KOPT-K1 (cell line): ENCODE results near the gene CPT2.
"Not testable (repeated sequence)": the region's sequence is repeated elsewhere in the genome, so short reads cannot be mapped to it uniquely, and the experiment has no call there.

Source experiments
- H3K27ac ChIP-seq: fragments of 200-600 bp; sonication (generic); 2 replicates; pipeline ENCODE4 v1.5.1; 2016; ENCODE audit warnings: antibody characterized with exemption, mild to moderate bottlenecking, low read depth, low read length; ENCODE audit not compliant: poor library complexity, severe bottlenecking
- H3K36me3 ChIP-seq: fragments of 200-600 bp; sonication (generic); 2 replicates; pipeline ENCODE4 v1.5.1; 2017; ENCODE audit warnings: antibody characterized with exemption, mild to moderate bottlenecking, low read length, moderate library complexity; ENCODE audit not compliant: insufficient read depth
- H3K9me3 ChIP-seq: fragments of 200-600 bp; sonication (generic); 2 replicates; pipeline ENCODE4 v1.5.1; 2017; ENCODE audit warnings: antibody characterized with exemption, low read length, mild to moderate bottlenecking; ENCODE audit not compliant: insufficient read depth, poor library complexity, severe bottlenecking

The CPT2 gene

DNA sequence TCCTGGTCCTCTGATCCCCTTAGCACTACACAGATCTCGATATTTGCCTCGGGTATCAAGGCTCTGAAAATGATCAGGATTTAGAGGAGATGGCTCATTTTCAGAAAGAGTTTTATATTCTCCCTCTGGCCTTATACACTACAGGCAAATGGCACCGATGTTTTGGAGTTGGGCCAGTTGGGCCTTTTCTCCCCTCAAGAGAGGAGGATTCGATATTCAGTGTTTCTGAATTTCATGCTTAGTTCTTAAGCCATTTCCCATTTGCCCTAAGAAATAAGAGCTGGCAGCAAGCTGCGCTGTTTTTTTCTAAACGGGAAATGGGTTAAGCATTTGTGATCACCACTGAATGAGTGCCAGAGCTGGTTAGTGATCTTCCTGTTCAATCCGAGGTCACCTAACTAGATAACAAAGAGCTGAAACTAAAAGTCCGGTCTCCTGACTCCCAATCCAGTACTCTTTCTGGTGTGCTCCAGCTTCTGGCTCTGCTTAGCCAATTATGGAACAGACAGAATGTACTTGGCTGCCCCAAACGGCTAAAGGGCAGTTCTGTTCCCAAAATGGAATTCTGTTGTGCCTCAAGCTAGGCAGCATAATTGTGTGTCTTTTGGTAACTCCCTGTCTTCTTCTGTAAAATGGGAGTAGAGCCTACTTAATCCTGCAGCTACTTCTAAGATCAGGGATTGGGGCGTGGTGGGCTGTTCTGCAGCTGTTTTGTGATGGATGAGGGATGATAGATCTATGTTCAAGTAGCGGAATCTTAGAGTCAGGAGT, 1.2 kb upstream of the CPT2 start:
- no peaks in the 10 kb centered on the region for H3K9me3 ChIP-seq
- no peak overlapping the region for H3K27ac ChIP-seq
- H3K36me3 ChIP-seq, result 0 out of 2 replicates have a peak, but pooled peaks cover 6% of the 10 kb centered on the region

DNA sequence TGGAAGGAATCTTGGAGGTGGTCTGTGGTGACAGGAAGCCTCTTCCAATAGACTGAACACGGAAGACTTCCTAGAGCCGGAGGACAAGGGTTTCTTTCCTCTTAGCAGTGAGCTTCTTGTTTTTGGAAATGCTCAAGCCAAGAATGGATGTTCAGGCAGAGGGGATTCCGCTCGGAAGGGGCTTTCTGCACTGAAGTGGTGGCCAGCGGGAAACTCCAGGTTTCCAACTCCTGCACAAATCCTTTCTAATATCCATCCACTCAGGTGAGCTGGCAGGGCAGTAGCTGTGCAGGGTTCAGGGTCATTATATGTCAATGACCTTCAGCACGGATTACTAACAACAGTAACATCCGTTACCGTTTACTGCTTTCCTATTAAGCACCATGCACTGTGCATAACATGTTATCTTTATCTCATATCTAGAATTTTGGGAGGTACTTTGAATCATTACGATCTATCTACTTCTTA, 573 bp upstream of the CPT2 start:
- Histone ChIP-seq H3K9me3 (no peaks in the 10 kb centered on the region), H3K36me3 (peaks cover 11% of the 10 kb centered on the region; the same call in 1 of the 2 replicates), H3K27ac (peak overlapping the region; percentile 97)

DNA sequence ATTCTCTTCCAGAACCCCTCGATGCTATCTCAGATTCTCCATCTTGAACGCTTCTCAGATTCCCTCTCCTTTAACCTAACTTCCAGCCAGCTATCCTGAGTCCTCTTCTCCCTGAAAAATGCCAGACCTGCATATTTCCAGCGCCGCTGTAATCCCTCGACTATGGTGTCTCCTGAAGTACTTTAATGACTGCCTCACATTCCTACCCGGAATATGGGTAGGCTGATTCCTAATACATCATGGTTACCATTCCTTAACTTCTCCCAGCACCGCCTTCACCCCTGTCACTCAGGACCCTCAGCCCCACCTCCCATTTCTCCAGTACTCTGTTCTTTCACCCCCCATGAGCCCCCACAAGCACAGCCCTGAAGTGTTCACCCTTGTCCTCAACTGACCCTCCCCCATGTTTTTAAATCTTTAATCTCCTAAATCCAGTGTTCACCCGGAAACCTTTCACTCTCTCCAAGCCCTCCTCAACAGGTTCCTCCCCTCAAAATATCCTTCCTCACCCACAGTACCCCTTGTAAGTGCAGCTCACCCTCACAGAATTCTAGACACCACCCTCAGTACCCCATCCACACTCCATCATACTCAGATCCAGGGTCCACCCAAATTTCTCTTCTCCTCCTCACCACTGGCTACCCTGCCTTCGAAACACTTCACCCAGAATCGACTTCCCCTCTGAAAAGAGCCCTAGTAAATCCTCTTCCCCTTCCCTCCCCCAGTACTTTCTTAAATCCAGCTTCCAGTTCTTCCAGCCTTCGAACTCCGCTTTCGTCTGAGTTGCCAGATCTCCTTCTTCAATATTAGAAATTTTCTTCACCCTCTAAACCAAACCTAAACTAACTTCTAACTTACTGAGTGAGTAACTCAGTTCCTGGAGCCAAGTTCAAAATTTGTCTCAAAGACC, 922 bp downstream of the CPT2 start:
- Histone ChIP-seq H3K36me3 (peaks cover 25% of the 10 kb centered on the region), H3K9me3 (no peaks in the 10 kb centered on the region), H3K27ac (peak overlapping the region; percentile 97)

DNA sequence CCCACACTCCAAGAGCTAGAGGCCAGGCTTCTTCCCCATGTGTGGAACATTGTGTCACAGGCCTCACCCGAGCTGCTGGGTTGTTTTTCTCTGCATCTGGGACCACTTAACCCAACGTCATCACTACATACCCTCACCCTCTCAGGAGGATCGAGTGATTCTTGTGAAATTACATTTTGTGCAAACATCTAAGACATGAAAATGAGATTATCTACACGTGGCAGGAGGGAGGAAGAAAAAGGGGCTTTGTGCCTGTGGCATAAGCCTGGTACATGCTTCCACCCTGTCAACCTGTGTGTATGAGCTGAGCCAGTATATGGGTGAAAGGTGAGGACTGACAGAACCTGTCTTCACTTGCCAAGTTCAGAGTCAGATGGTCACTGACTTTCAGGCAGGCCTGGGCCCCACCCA, 1.6 kb downstream of the CPT2 start:
- H3K9me3 ChIP-seq, result no peaks in the 10 kb centered on the region
- no peak overlapping the region for H3K27ac ChIP-seq
- H3K36me3 ChIP-seq, result peaks cover 32% of the 10 kb centered on the region

DNA sequence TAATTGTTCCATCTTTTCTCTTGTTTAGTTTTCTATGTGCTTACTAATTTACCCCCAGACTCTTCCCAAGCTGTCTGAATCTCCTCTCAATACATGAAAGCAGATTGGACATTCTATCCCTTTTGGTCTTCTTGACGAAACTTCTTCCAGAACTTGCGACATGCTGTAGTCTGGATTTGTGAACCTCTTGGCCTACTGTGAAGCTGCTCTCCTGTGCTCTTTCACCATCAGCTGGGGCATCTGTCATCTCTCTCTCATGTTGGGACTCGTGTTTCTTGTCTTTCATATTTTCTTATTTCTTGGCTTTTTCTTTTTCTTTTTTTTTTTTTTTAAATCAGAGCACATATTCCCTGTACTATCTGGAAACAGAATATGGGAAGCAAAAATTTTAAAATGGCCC, 6.8 kb downstream of the CPT2 start:
- Histone ChIP-seq H3K36me3 (peaks cover 77% of the 10 kb centered on the region), H3K9me3 (peaks cover 27% of the 10 kb centered on the region), H3K27ac (no peak overlapping the region)

DNA sequence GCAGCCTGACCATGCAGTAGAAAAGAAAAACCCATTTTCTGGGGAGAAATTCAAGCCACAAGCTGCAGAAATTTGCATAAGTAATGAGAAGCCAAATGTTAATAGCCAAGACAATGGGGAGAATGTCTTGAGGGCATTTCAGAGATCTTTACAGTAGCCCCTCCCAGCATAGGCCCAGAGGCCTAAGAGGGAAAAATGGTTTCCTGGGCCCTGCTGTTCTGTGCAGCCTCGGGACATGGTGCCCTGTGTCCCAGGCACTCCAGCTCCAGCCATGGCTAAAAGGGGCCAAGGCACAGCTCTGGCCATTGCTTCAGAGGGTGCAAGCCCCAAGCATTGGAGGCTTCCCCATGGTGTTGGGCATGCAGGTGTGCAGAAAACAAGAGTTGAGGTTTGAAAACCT, 8.9 kb downstream of the CPT2 start:
- H3K9me3 ChIP-seq, result peaks cover 27% of the 10 kb centered on the region
- H3K36me3 ChIP-seq, result peaks cover 96% of the 10 kb centered on the region

DNA sequence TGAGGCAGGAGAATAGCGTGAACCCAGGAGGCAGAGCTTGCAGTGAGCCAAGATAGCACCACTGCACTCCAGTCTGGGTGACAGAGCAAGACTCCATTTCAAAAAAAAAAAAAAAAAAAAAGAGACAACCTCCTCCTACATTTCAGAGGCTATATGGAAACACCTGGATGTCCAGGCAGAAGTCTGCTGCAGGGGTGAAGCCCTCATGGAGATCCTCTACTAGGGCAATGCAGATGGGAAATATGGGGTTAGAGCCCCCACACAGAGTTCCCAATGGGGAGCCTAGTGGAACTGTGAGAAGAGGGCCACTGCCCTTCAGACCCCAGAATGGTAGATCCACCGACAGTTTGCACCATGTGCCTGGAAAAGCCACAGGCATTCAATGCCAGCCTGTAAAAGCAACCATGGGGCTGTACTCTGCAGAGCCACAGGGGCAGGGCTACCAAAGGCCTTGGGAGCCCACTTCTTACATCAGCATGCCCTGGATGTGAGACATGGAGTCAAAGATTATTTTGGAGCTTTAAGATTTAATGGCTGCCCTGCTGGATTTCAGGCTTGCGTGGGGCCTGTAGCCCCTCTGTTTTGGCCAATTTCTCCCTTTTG, 9.6 kb downstream of the CPT2 start:
- peaks cover 27% of the 10 kb centered on the region for H3K9me3 ChIP-seq
- H3K36me3 ChIP-seq, result peaks cover 96% of the 10 kb centered on the region
- H3K27ac ChIP-seq, result not testable (repeated sequence)

More for the DNA sequence above, 8.9 kb downstream of the CPT2 start:
- H3K27ac ChIP-seq, result not testable (repeated sequence)

DNA sequence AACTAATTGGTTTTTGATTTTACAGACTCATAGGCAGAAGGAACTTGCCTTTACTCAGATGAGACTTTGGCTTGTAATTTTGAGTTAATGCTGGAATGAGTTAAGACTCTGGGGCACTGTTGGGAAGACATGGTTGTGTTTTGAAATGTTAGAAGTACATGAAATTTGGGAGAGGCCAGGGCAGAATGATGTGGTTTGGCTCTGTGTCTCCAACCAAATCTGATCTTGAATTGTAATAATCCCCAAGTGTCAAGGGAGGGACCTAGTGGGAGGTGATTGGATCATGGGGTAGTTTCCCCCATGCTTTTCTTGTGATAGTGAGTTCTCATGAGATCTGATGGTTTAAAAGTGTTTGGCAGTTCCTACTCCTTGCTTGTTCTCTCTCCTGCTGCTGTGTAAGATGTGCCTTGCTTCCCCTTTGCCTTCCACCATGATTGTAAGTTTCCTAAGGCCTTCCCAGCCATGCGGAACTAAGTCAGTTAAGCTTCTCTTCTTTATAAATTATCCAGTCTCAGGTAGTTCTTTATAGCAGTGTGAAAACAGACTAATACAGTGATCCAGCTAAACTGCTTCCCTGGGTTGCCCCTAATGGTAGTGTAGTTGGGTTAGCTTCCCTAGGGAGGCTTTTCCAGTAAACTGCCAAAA, 10.2 kb downstream of the CPT2 start:
- H3K27ac ChIP-seq, result no peak overlapping the region
- H3K36me3 ChIP-seq, result peaks cover 98% of the 10 kb centered on the region
- H3K9me3 ChIP-seq, result peaks cover 27% of the 10 kb centered on the region

DNA sequence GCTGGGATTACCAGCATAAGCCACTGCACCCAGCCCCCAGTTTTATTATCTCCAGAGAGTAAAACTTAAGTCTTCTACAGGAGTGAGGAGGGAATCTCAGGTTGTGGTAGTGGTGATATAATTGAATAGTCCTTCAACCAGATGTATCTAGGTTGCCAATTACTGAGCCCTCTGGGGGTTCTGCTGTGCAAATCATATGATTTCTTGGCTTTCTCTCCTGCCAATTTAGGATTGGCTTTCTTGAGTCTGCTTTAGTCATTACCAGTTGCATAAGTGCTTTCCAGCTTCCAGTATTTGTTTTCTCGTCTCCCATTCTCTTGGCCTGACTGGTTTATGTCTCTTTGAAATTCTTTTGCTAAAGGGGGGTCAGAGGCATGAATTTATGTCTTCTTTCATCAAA, 11.1 kb downstream of the CPT2 start:
- H3K27ac ChIP-seq, result no peak overlapping the region
- H3K9me3 ChIP-seq, result peaks cover 27% of the 10 kb centered on the region
- H3K36me3 ChIP-seq, result peaks cover 98% of the 10 kb centered on the region

DNA sequence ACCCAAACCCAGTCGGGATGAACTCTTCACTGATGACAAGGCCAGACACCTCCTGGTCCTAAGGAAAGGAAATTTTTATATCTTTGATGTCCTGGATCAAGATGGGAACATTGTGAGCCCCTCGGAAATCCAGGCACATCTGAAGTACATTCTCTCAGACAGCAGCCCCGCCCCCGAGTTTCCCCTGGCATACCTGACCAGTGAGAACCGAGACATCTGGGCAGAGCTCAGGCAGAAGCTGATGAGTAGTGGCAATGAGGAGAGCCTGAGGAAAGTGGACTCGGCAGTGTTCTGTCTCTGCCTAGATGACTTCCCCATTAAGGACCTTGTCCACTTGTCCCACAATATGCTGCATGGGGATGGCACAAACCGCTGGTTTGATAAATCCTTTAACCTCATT, 13.7 kb downstream of the CPT2 start:
- peaks cover 98% of the 10 kb centered on the region for H3K36me3 ChIP-seq
- H3K9me3 ChIP-seq, result peaks cover 20% of the 10 kb centered on the region
- no peak overlapping the region for H3K27ac ChIP-seq

DNA sequence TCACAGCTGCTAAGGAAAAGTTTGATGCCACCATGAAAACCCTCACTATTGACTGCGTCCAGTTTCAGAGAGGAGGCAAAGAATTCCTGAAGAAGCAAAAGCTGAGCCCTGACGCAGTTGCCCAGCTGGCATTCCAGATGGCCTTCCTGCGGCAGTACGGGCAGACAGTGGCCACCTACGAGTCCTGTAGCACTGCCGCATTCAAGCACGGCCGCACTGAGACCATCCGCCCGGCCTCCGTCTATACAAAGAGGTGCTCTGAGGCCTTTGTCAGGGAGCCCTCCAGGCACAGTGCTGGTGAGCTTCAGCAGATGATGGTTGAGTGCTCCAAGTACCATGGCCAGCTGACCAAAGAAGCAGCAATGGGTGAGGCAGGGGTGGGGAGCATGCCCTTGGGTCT, 14.3 kb downstream of the CPT2 start:
- H3K27ac ChIP-seq, result no peak overlapping the region
- H3K36me3 ChIP-seq, result peaks cover 99% of the 10 kb centered on the region
- peaks cover 14% of the 10 kb centered on the region for H3K9me3 ChIP-seq

DNA sequence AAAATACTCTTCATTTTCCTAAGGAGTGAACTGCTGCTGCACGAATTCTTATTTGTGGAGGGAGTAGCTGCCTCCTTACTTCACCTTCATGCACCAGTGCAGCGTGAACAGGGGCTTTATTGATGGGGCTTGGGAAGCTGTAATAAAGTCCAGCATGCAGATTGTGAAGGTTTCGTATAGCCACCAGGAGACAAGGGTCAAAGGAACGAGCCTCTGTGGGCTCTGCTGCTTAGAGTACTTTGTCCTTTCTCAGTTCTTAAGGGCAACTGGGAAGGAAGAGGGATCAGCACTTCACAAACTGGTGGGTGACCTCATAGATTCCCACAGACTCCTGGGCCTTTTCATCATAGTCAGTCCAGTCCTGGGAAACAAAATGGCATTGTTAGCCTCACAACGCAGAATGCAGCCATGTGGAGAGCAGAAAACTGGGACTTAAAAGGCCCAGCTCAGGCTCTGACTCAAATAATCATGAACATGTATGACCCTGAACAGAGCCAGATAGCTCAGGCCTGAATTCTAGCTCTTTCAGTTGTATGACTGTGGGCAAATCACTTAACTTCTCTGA, 17.8 kb downstream of the CPT2 start:
- H3K9me3 ChIP-seq, result no peaks in the 10 kb centered on the region
- no peak overlapping the region for H3K27ac ChIP-seq
- peaks cover 94% of the 10 kb centered on the region for H3K36me3 ChIP-seq

DNA sequence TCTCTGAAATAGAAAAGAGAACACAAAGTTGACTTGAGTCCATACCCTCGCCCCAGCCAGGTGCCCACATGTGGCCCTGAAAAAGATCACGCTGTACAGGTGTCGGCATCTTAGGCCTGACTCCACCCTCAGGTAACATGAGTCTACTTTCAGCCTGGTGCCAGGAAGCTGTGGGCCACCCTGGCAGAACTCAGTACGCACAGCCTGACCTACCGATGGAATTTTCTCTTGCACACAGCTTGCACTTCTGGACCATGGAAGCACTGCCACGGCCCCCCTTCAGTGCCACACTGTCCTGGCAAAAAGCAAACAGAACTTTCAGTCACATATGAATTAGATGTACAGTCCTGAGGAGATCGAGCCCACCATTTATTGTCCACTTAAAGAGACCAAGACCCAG, 21.6 kb downstream of the CPT2 start:
- Histone ChIP-seq H3K36me3 (peaks cover 56% of the 10 kb centered on the region), H3K27ac (no peak overlapping the region), H3K9me3 (no peaks in the 10 kb centered on the region)

DNA sequence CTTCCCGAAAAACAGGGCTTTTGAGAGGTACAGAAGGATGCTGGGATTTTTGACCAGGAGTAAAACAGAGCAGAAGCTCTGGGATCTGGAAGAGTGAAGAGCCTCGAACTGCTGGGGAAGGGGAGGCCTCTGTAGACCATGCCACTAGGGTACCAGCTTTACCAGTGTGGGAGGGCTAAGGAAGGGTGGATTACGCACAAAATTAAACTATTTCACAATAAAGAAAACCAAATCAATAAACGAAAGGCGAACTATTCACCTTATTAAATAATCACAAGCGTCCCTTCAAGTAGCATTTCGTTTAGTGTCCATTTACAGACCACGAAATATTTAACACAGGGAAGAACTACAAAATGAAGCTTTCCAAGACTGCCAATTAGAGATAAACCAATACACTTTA, 23.1 kb downstream of the CPT2 start:
- H3K27ac ChIP-seq, result peak overlapping the region; percentile 88

More for the DNA sequence above, 23.1 kb downstream of the CPT2 start:
- H3K9me3 ChIP-seq, result no peaks in the 10 kb centered on the region
- peaks cover 41% of the 10 kb centered on the region for H3K36me3 ChIP-seq
